Type B pancreatic cell (in vitro differentiated cells): ENCODE measurements around the gene SPHK2. TPM values are rescaled to one million over a fixed set of nuclear protein-coding genes. Genes with fewer than 3 reads are reported as not detected.

Experiments used
- DNase-seq: peaks from one replicate; pipeline ENCODE4 v3.0.0; 2021; ENCODE audit warnings: mixed read lengths; ENCODE audit not compliant: unreplicated experiment; ENCODE audit errors: extremely low spot score
- H3K27ac Mint-ChIP-seq: 2 replicates; pipeline ENCODE4 v1.8.0; 2021; ENCODE audit warnings: mild to moderate bottlenecking, mixed read lengths
- H3K27me3 Mint-ChIP-seq: 2 replicates; pipeline ENCODE4 v1.8.0; 2021; ENCODE audit warnings: mixed read lengths
- H3K36me3 Mint-ChIP-seq: 2 replicates; pipeline ENCODE4 v1.8.0; 2021; ENCODE audit warnings: mixed read lengths
- H3K4me1 Mint-ChIP-seq: one replicate; pipeline ENCODE4 v1.8.0; 2021; ENCODE audit warnings: mixed read lengths; ENCODE audit not compliant: unreplicated experiment
- H3K4me3 Mint-ChIP-seq: 2 replicates; pipeline ENCODE4 v1.8.0; 2021; ENCODE audit warnings: mild to moderate bottlenecking, mixed read lengths
- H3K9me3 Mint-ChIP-seq: 2 replicates; pipeline ENCODE4 v1.8.0; 2021; ENCODE audit warnings: mixed read lengths
- CTCF ChIP-seq: fragments of 200-600 bp; sonication (generic); conservative IDR thresholded peaks from 2 replicates; pipeline ENCODE4 v1.5.0; 2021; ENCODE audit warnings: antibody characterized with exemption, mild to moderate bottlenecking
- total RNA-seq: library from RNA; stranded (reverse); gene quantifications from 2 replicates; pipeline ENCODE4 v1.2.1, GENCODE V29; 2021; ENCODE audit warnings: low replicate concordance

SPHK2 gene
- total RNA-seq, 1 donor from 2014 or later: 47.1 TPM

- peak overlapping the region; percentile 28 for H3K4me3 Mint-ChIP-seq
- no peak for TF ChIP-seq CTCF
Observed at GRCh38 chr19:48633148-48634035, 14.1 kb downstream of the SPHK2 start.

GRCh38 chr19:48634036-48634342 is 14.7 kb downstream of the SPHK2 start:
- H3K4me3 Mint-ChIP-seq: peak overlapping the region; percentile 86

More at GRCh38 chr19:48633148-48634035, 14.1 kb downstream of the SPHK2 start:
- Mint-ChIP-seq H3K27me3 (no peaks in the 10 kb centered on the region), H3K27ac (peak overlapping the region; percentile 96), H3K36me3 (peaks cover 6% of the 10 kb centered on the region), H3K9me3 (no peaks in the 10 kb centered on the region), H3K4me1 (peaks cover 31% of the 10 kb centered on the region)
- DNase-seq: no peak

GRCh38 chr19:48634424-48635262 is 15.3 kb downstream of the SPHK2 start:
- H3K4me1 Mint-ChIP-seq: peaks cover 32% of the 10 kb centered on the region
- peak; percentile 97 for DNase-seq
- H3K36me3 Mint-ChIP-seq: peaks cover 15% of the 10 kb centered on the region
- H3K9me3 Mint-ChIP-seq: no peaks in the 10 kb centered on the region
- H3K4me3 Mint-ChIP-seq: peak overlapping the region; percentile 86
- H3K27me3 Mint-ChIP-seq: no peaks in the 10 kb centered on the region
- peak overlapping the region; percentile 96 for H3K27ac Mint-ChIP-seq
- no peak for TF ChIP-seq CTCF

More at GRCh38 chr19:48634036-48634342, 14.7 kb downstream of the SPHK2 start:
- no peaks in the 10 kb centered on the region for H3K27me3 Mint-ChIP-seq
- peaks cover 12% of the 10 kb centered on the region for H3K36me3 Mint-ChIP-seq
- H3K4me1 Mint-ChIP-seq: peaks cover 34% of the 10 kb centered on the region
- H3K9me3 Mint-ChIP-seq: no peaks in the 10 kb centered on the region
- DNase-seq: no peak
- H3K27ac Mint-ChIP-seq: peak overlapping the region; percentile 96
- no peak for TF ChIP-seq CTCF

GRCh38 chr19:48635263-48635965 is 16.1 kb downstream of the SPHK2 start:
- DNase-seq: peak; percentile 82
- Mint-ChIP-seq H3K27ac (peak overlapping the region; percentile 96), H3K9me3 (no peaks in the 10 kb centered on the region), H3K36me3 (peaks cover 15% of the 10 kb centered on the region), H3K4me1 (peaks cover 25% of the 10 kb centered on the region), H3K4me3 (peak overlapping the region; percentile 91), H3K27me3 (no peaks in the 10 kb centered on the region)
- TF ChIP-seq CTCF: no peak
